OCI-LY7 (cell line): ENCODE results near the gene ADGRD2.

Experiments
- CTCF ChIP-seq: fragments of 200-600 bp; sonication (generic); conservative IDR thresholded peaks from 2 replicates; pipeline ENCODE4 v1.5.1; 2014; ENCODE audit warnings: mild to moderate bottlenecking, antibody characterized with exemption, low read length, moderate library complexity, mixed read lengths
- EZH2phosphoT487 ChIP-seq: fragments of 200-600 bp; sonication (generic); IDR thresholded peaks from 2 replicates; pipeline ENCODE4 v1.6.1; 2018; ENCODE audit warnings: low read depth, borderline replicate concordance, mild to moderate bottlenecking, mixed run types, antibody characterized with exemption, low read length, moderate library complexity, mixed read lengths

GRCh38 chr9:124485201-124485600 is 35.0 kb downstream of the ADGRD2 start:
- TF ChIP-seq CTCF (no peak), EZH2phosphoT487 (no peak)
